Measurements from ENCODE around the gene ABHD12B. TPM values are rescaled to one million over a fixed set of nuclear protein-coding genes. Genes with fewer than 3 reads are reported as not detected.
A peak's percentile ranks its signal among the peaks of the same experiment; 100 is the strongest.

The ABHD12B gene
- total RNA-seq, 1 donor from 2014 or later, result not detected

DNA sequence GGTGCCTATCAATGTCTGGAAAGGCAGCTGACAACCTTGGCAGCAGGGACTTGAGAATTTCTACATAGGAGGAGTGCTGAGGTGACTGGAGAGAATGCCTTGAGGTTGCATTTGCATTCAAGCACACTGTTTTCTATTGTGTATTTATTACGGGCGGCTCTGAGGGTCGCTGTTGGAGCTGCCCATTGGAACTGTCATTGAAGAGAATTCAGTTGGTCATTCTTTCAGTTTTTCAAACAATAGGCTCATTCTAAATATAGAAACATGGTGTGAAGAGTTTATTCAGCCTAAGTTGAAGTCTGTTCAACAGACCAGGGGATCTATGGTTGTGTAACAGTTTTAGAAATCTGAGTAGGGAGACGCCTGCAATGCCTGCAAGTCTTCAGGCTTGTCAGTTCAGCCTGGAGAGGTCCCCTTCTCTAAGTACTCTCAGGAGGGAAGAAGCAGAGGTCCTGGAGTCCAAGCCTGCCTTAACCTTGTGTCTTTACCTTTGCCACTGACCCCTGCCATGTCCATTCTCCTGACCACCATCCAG, 9.8 kb upstream of the ABHD12B start:
- H3K9ac ChIP-seq, result no peak overlapping the region

DNA sequence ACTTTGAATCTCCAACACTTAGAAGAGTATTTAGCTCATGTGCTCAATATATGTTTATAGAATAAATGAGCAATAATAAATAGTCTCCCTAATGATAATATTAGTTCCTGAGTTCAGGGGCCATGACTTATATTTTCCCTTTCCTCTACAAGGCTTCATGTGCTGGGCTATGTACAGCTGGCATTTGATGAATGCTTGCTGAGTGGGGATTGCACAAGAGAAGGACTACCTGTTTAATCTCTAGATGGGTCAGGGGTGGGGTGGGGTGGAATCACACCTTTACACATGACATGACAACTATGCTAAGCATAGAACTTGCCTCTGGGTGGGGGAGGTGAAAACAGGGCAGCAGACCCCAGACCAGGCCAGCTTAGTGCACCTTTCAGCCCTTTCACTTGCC, 7.6 kb upstream of the ABHD12B start:
- no peaks in the 10 kb centered on the region for H3K79me2 ChIP-seq (ENCODE audit: low read depth)
- no peaks in the 10 kb centered on the region for H3K9me3 ChIP-seq (ENCODE audit: low read depth)
- no peak for DNase-seq (ENCODE audit: low spot score)
- H2AFZ ChIP-seq (replicated peaks), result no peak overlapping the region
- H3K4me3 ChIP-seq, result no peak overlapping the region
- no peaks in the 10 kb centered on the region for H3K36me3 ChIP-seq
- no peaks in the 10 kb centered on the region for H3K36me3 Mint-ChIP-seq
- H3K4me3 Mint-ChIP-seq, result no peak overlapping the region
- no peaks in the 10 kb centered on the region for H4K20me1 ChIP-seq (ENCODE audit: low read depth)
- peaks cover 35% of the 10 kb centered on the region for H3K4me1 Mint-ChIP-seq
- no peak overlapping the region for H3K27ac ChIP-seq
- peaks cover 15% of the 10 kb centered on the region for H3K4me1 ChIP-seq
- no peaks in the 10 kb centered on the region for H3K27me3 ChIP-seq
- TF ChIP-seq EZH2phosphoT487 (IDR thresholded peaks at IDR 0.05) (no peak), EZH2 (IDR thresholded peaks at IDR 0.05) (no peak)
- TF ChIP-seq, protein P1, sequence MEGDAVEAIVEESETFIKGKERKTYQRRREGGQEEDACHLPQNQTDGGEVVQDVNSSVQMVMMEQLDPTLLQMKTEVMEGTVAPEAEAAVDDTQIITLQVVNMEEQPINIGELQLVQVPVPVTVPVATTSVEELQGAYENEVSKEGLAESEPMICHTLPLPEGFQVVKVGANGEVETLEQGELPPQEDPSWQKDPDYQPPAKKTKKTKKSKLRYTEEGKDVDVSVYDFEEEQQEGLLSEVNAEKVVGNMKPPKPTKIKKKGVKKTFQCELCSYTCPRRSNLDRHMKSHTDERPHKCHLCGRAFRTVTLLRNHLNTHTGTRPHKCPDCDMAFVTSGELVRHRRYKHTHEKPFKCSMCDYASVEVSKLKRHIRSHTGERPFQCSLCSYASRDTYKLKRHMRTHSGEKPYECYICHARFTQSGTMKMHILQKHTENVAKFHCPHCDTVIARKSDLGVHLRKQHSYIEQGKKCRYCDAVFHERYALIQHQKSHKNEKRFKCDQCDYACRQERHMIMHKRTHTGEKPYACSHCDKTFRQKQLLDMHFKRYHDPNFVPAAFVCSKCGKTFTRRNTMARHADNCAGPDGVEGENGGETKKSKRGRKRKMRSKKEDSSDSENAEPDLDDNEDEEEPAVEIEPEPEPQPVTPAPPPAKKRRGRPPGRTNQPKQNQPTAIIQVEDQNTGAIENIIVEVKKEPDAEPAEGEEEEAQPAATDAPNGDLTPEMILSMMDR (IDR thresholded peaks at IDR 0.05), result no peak
- no peaks in the 10 kb centered on the region for H3F3A ChIP-seq (ENCODE audit: low read depth)
- peaks cover 2% of the 10 kb centered on the region for H3K9me3 Mint-ChIP-seq
- no peak overlapping the region for H3K27ac Mint-ChIP-seq
- H3K9ac ChIP-seq, result no peak overlapping the region
- peaks cover 3% of the 10 kb centered on the region for H3K27me3 Mint-ChIP-seq (ENCODE audit: insufficient read depth, low read depth)
- H3K4me2 ChIP-seq, result no peak overlapping the region

More for the DNA sequence above, 9.8 kb upstream of the ABHD12B start:
- Histone ChIP-seq H3K27me3 (no peaks in the 10 kb centered on the region), H3K79me2 (ENCODE audit: low read depth) (no peaks in the 10 kb centered on the region), H4K20me1 (ENCODE audit: low read depth) (no peaks in the 10 kb centered on the region), H3K4me2 (no peak overlapping the region), H3K36me3 (no peaks in the 10 kb centered on the region), H3K4me1 (peaks cover 15% of the 10 kb centered on the region), H3K27ac (no peak overlapping the region), H3K4me3 (no peak overlapping the region), H3F3A (ENCODE audit: low read depth) (no peaks in the 10 kb centered on the region), H3K9me3 (ENCODE audit: low read depth) (no peaks in the 10 kb centered on the region), H2AFZ (replicated peaks) (no peak overlapping the region)
- peaks cover 39% of the 10 kb centered on the region for H3K4me1 Mint-ChIP-seq
- H3K4me3 Mint-ChIP-seq, result no peak overlapping the region
- TF ChIP-seq EZH2 (IDR thresholded peaks at IDR 0.05) (no peak), EZH2phosphoT487 (IDR thresholded peaks at IDR 0.05) (no peak)
- TF ChIP-seq, protein P1 (IDR thresholded peaks at IDR 0.05), result no peak
- H3K9me3 Mint-ChIP-seq, result no peaks in the 10 kb centered on the region
- no peaks in the 10 kb centered on the region for H3K36me3 Mint-ChIP-seq
- H3K27me3 Mint-ChIP-seq (ENCODE audit: insufficient read depth, low read depth), result peaks cover 2% of the 10 kb centered on the region
- DNase-seq (ENCODE audit: low spot score), result no peak
- H3K27ac Mint-ChIP-seq, result peak overlapping the region; percentile 32

DNA sequence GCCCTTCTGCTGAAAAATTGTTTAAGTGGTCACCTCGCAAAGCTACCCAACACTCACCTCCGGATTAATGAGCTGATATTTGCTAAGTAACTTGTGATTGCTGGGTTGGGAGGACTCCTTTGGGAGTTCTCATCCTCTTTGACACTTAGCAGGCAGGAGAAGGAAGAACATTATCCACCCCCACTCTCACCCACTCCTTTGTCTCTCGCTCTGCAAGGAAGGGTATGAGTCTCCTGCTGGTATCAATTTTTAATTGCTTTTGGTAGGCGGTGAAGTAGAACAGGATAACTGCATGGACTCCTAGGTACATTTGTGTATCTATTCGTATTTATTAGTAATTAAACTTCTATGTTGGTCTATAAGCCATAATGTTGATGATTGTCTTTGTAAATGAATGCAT, 6.9 kb upstream of the ABHD12B start:
- Histone ChIP-seq H3K36me3 (no peaks in the 10 kb centered on the region), H3K79me2 (ENCODE audit: low read depth) (no peaks in the 10 kb centered on the region), H3K4me3 (no peak overlapping the region), H3F3A (ENCODE audit: low read depth) (no peaks in the 10 kb centered on the region), H4K20me1 (ENCODE audit: low read depth) (no peaks in the 10 kb centered on the region), H3K9ac (no peak overlapping the region), H3K4me2 (no peak overlapping the region), H3K27me3 (peaks cover under 1% of the 10 kb centered on the region), H3K27ac (no peak overlapping the region), H2AFZ (replicated peaks) (no peak overlapping the region), H3K4me1 (peaks cover 9% of the 10 kb centered on the region), H3K9me3 (ENCODE audit: low read depth) (no peaks in the 10 kb centered on the region)
- Mint-ChIP-seq H3K36me3 (no peaks in the 10 kb centered on the region), H3K4me3 (no peak overlapping the region), H3K27ac (no peak overlapping the region), H3K27me3 (ENCODE audit: insufficient read depth, low read depth) (peaks cover 2% of the 10 kb centered on the region), H3K9me3 (peaks cover 2% of the 10 kb centered on the region), H3K4me1 (peaks cover 31% of the 10 kb centered on the region)
- no peak for TF ChIP-seq EZH2 (IDR thresholded peaks at IDR 0.05)
- TF ChIP-seq, protein P1 (IDR thresholded peaks at IDR 0.05), result no peak
- TF ChIP-seq EZH2phosphoT487 (IDR thresholded peaks at IDR 0.05), result no peak
- DNase-seq (ENCODE audit: low spot score), result no peak

All from neural progenitor cell (in vitro differentiated cells).